CD4-positive, alpha-beta T cell (primary cell): ENCODE data around the gene OSMR. TPM values are rescaled to one million over a fixed set of nuclear protein-coding genes. Genes with fewer than 3 reads are reported as not detected.

Experiments used
- ATAC-seq: fragments of 200-7000 bp; cut with Tn5 transposase; one replicate; pipeline ENCODE4 v1.10.0; 2022; ENCODE audit warnings: mild to moderate bottlenecking; ENCODE audit not compliant: poor library complexity
- CTCF ChIA-PET: fragments of 350-600 bp; sonication (Branson Sonifier 250); formaldehyde crosslinking; loops from one replicate; lab custom pipeline; 2021; ENCODE audit warnings: antibody characterized with exemption, inconsistent platforms; lab: Charles Lee
- POLR2A ChIA-PET: fragments of 350-600 bp; sonication (Branson Sonifier 250); formaldehyde crosslinking; loops from one replicate; lab custom pipeline; 2021; ENCODE audit warnings: antibody characterized with exemption, inconsistent platforms; lab: Charles Lee
- DNase-seq, 14 experiments: peaks; one replicate each; pipeline ENCODE4 v3.0.0-alpha.2; 2013 to 2020; ENCODE audit warnings: mixed read lengths in 2 of 14
- H3K27ac ChIP-seq, 2 donors: one replicate each; pipeline versions ENCODE4 v1.5.1 to v1.7.0; 2013; ENCODE audit warnings: low read length in 2 of 2, low read depth in 1 of 2, mild to moderate bottlenecking in 1 of 2
- H3K27me3 ChIP-seq, 2 experiments: 1 replicate in 1 of 2; 2 replicates in 1 of 2; pipeline versions ENCODE4 v1.6.1 to v1.7.0; 2013; ENCODE audit warnings: low read length in 2 of 2, control low read depth in 1 of 2, mild to moderate bottlenecking in 1 of 2, moderate library complexity in 1 of 2; ENCODE audit not compliant: insufficient read depth in 2 of 2, control insufficient read depth in 1 of 2
- H3K36me3 ChIP-seq: one replicate; pipeline ENCODE4 v1.6.1; 2013; ENCODE audit warnings: low read length, control low read depth; ENCODE audit not compliant: insufficient read depth
- H3K4me1 ChIP-seq: one replicate; pipeline ENCODE4 v1.6.1; 2013; ENCODE audit warnings: low read length, control low read depth; ENCODE audit not compliant: insufficient read depth
- H3K4me3 ChIP-seq: one replicate; pipeline ENCODE4 v1.5.1; 2013; ENCODE audit warnings: mild to moderate bottlenecking, low read length, moderate library complexity
- H3K9me3 ChIP-seq, 2 experiments: 1 replicate in 1 of 2; 2 replicates in 1 of 2; pipeline versions ENCODE4 v1.6.1 to v1.7.0; 2013; ENCODE audit warnings: low read length in 2 of 2, mild to moderate bottlenecking in 2 of 2, control low read depth in 1 of 2, moderate library complexity in 1 of 2; ENCODE audit not compliant: control insufficient read depth in 1 of 2, insufficient read depth in 1 of 2
- H3K27ac Mint-ChIP-seq: one replicate; pipeline ENCODE4 v1.8.0; 2020; ENCODE audit warnings: mixed read lengths
- H3K27me3 Mint-ChIP-seq: one replicate; pipeline ENCODE4 v1.8.0; 2021; ENCODE audit warnings: mixed read lengths
- H3K36me3 Mint-ChIP-seq: one replicate; pipeline ENCODE4 v1.8.0; 2021; ENCODE audit warnings: low read depth, mixed read lengths
- H3K4me1 Mint-ChIP-seq: one replicate; pipeline ENCODE4 v1.8.0; 2021; ENCODE audit warnings: low read depth, mixed read lengths
- H3K4me3 Mint-ChIP-seq: one replicate; pipeline ENCODE4 v1.8.0; 2020; ENCODE audit warnings: mild to moderate bottlenecking, mixed read lengths
- H3K9me3 Mint-ChIP-seq: one replicate; pipeline ENCODE4 v1.8.0; 2020; ENCODE audit warnings: mixed read lengths
- intact Hi-C, 2 experiments: fragments of 100-400 bp; cut with DNase I in 1 of 2; cut with micrococcal nuclease in 1 of 2; formaldehyde crosslinking; loops; one replicate each; pipeline versions ENCODE4 v1.15.1 to v1.9.0; 2023 to 2025; cut with DNase I, micrococcal nuclease
- total RNA-seq, 174 experiments: library from RNA in 2 of 174; stranded (reverse) in 2 of 174; gene quantifications; one replicate each; pipeline ENCODE4 v1.2.3 and lab custom pipeline; 2021 to 2026
- TF ChIP-seq, protein P1 (sequence below): fragments of 200-600 bp; IDR thresholded peaks from one replicate; pipeline ENCODE4 v1.8.0; 2022; ENCODE audit warnings: antibody characterized with exemption, mild to moderate bottlenecking

OSMR gene
- total RNA-seq, 2 experiments from 2014 or later = not detected

DNA sequence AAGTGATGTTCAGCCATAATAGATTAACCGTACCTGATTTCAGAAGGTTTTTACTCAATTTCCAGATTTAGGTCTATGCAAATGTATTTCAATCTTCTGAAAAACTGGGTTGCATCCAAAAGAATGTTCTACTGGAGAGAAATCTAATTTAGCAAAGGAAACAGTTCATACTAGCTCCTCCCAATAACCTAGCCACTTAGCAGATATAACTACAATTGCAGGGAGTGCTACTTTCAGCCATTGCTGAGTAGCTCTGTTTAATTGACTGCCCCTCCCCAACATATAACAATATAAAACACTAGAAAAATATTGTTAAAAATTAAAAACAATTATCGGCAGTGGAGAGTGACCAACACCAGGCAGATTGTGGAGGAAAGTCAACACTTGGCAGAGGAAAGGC lies 7.9 kb upstream of the OSMR start:
- H3K4me3 Mint-ChIP-seq = no peak overlapping the region
- H3K27ac ChIP-seq = no peak overlapping the region
- intact Hi-C loops = no loop called here
- no peaks in the 10 kb centered on the region for H3K4me1 ChIP-seq
- no peaks in the 10 kb centered on the region for H3K4me1 Mint-ChIP-seq
- no peak for ATAC-seq
- CTCF ChIA-PET = no interaction called here
- peaks cover 8 to 18% of the 10 kb centered on the region in 2 experiments for H3K27me3 ChIP-seq
- TF ChIP-seq, protein P1, sequence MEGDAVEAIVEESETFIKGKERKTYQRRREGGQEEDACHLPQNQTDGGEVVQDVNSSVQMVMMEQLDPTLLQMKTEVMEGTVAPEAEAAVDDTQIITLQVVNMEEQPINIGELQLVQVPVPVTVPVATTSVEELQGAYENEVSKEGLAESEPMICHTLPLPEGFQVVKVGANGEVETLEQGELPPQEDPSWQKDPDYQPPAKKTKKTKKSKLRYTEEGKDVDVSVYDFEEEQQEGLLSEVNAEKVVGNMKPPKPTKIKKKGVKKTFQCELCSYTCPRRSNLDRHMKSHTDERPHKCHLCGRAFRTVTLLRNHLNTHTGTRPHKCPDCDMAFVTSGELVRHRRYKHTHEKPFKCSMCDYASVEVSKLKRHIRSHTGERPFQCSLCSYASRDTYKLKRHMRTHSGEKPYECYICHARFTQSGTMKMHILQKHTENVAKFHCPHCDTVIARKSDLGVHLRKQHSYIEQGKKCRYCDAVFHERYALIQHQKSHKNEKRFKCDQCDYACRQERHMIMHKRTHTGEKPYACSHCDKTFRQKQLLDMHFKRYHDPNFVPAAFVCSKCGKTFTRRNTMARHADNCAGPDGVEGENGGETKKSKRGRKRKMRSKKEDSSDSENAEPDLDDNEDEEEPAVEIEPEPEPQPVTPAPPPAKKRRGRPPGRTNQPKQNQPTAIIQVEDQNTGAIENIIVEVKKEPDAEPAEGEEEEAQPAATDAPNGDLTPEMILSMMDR = no peak
- H3K9me3 Mint-ChIP-seq = no peaks in the 10 kb centered on the region
- no peak overlapping the region for H3K4me3 ChIP-seq
- H3K27ac Mint-ChIP-seq = no peak overlapping the region
- no peak for DNase-seq
- H3K27me3 Mint-ChIP-seq = peaks cover 46% of the 10 kb centered on the region
- H3K36me3 ChIP-seq = no peaks in the 10 kb centered on the region
- no peaks in the 10 kb centered on the region for H3K36me3 Mint-ChIP-seq
- POLR2A ChIA-PET = no interaction called here
- H3K9me3 ChIP-seq = no peaks in the 10 kb centered on the region

DNA sequence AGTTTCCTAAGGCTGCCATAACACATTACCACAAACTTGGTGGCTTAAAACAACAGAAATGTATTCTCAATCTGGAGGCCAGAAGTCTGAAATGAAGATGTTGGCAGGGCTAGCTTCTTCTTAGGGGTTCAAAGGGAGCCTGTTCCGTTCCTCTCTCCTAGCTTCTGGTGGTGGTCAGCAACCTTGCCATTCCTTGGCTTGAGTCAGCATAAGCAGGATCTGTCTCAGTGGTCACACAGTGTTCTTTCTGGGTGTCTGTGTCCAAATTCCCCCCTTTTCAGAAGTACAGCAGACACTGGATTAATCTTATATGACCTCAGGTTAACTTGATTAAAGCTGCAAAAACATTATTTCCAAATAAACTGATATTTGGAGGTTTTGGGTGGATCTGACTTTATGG lies 2.1 kb upstream of the OSMR start:
- TF ChIP-seq, protein P1 = no peak
- CTCF ChIA-PET = no interaction called here
- peaks cover 32 to 51% of the 10 kb centered on the region in 2 experiments for H3K27me3 ChIP-seq
- DNase-seq = no peak
- H3K4me3 Mint-ChIP-seq = no peak overlapping the region
- no peak for ATAC-seq
- no peaks in the 10 kb centered on the region for H3K36me3 Mint-ChIP-seq
- no peaks in the 10 kb centered on the region for H3K36me3 ChIP-seq
- no peak overlapping the region for H3K27ac ChIP-seq
- peaks cover 2% of the 10 kb centered on the region for H3K4me1 ChIP-seq
- H3K27ac Mint-ChIP-seq = no peak overlapping the region
- peaks cover 0 to 8% of the 10 kb centered on the region in 2 experiments for H3K9me3 ChIP-seq
- no peaks in the 10 kb centered on the region for H3K9me3 Mint-ChIP-seq
- peaks cover 75% of the 10 kb centered on the region for H3K27me3 Mint-ChIP-seq
- POLR2A ChIA-PET = no interaction called here
- H3K4me3 ChIP-seq = no peak overlapping the region
- peaks cover 4% of the 10 kb centered on the region for H3K4me1 Mint-ChIP-seq
- intact Hi-C loops = no loop called here

DNA sequence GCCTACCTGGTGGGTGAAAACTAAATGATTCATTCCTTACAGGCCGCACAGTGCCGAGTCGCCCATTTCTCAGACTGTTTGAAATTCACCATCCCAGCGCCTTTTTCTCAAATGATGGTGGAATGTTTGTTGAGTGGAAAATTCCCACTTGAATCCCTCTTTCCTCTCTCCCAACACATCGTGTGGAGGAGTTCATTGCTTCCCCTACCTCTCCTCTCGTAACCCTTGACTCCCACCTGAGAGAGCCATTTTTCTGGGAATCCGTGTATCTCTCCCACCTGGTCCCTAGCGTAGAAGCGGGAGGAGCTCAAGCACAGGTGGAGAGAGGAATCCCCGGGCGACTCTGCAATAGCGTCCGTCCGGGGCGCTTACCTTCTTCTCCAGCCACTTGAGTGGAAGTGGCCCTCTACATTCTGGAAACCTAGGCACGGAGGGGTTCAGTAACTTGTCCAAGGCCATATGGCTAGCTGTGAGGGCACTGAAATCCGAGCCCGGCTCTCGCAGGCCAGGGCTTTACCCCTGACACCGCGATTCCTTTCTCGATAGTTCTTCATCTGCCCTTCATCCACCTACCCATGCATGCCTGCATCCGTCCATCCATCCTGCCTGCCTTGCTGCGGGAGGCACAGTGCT lies 683 bp downstream of the OSMR start:
- peaks cover 2% of the 10 kb centered on the region for H3K4me1 ChIP-seq
- H3K27ac ChIP-seq = no peak overlapping the region
- H3K4me3 ChIP-seq = no peak overlapping the region
- no peaks in the 10 kb centered on the region for H3K36me3 ChIP-seq
- no peak for ATAC-seq
- Mint-ChIP-seq H3K4me1 (peaks cover 4% of the 10 kb centered on the region), H3K36me3 (no peaks in the 10 kb centered on the region), H3K27me3 (peaks cover 69% of the 10 kb centered on the region), H3K27ac (no peak overlapping the region), H3K9me3 (no peaks in the 10 kb centered on the region), H3K4me3 (peak overlapping the region; percentile 62)
- POLR2A ChIA-PET = no interaction called here
- peaks cover 32 to 51% of the 10 kb centered on the region in 2 experiments for H3K27me3 ChIP-seq
- CTCF ChIA-PET = no interaction called here
- TF ChIP-seq, protein P1 = no peak
- intact Hi-C loops = no loop called here
- no peak for DNase-seq
- H3K9me3 ChIP-seq = peaks cover 8 to 9% of the 10 kb centered on the region in 2 experiments
